Smooth muscle cell (in vitro differentiated cells): ENCODE measurements around the gene P2RY12. TPM values are rescaled to one million over a fixed set of nuclear protein-coding genes. Genes with fewer than 3 reads are reported as not detected.

Experiments used
- DNase-seq: peaks from one replicate; lab custom pipeline; 2025; ENCODE audit not compliant: unreplicated experiment; lab: John Stamatoyannopoulos, UW
- H2AFZ ChIP-seq: fragments of 200-600 bp; sonication (generic); 2 replicates; pipeline ENCODE4 v1.6.0; 2016; ENCODE audit warnings: antibody characterized with exemption, low read depth, mild to moderate bottlenecking
- H3F3A ChIP-seq: fragments of 200-600 bp; sonication (generic); 2 replicates; pipeline ENCODE4 v1.6.0; 2017; ENCODE audit warnings: antibody characterized with exemption, low read depth
- H3K27ac ChIP-seq: fragments of 200-600 bp; sonication (generic); 2 replicates; pipeline ENCODE4 v1.5.1; 2016; ENCODE audit warnings: low read depth, mild to moderate bottlenecking
- H3K27me3 ChIP-seq: fragments of 200-600 bp; sonication (generic); 2 replicates; pipeline ENCODE4 v1.6.1; 2016; ENCODE audit warnings: low read depth, mild to moderate bottlenecking
- H3K36me3 ChIP-seq: fragments of 200-600 bp; sonication (generic); 2 replicates; pipeline ENCODE4 v1.5.1; 2016; ENCODE audit warnings: low read depth
- H3K4me1 ChIP-seq: fragments of 200-600 bp; sonication (generic); 2 replicates; pipeline ENCODE4 v1.5.1; 2016; ENCODE audit warnings: low read depth
- H3K4me2 ChIP-seq: fragments of 200-600 bp; sonication (generic); 2 replicates; pipeline ENCODE4 v1.6.0; 2016; ENCODE audit warnings: mild to moderate bottlenecking
- H3K4me3 ChIP-seq: fragments of 200-600 bp; sonication (generic); 2 replicates; pipeline ENCODE4 v1.5.1; 2016; ENCODE audit warnings: mild to moderate bottlenecking
- H3K79me2 ChIP-seq: fragments of 200-600 bp; sonication (generic); 2 replicates; pipeline ENCODE4 v1.6.0; 2016; ENCODE audit warnings: low read depth, mild to moderate bottlenecking
- H3K9ac ChIP-seq: fragments of 200-600 bp; sonication (generic); 2 replicates; pipeline ENCODE4 v1.6.0; 2016; ENCODE audit warnings: low read depth
- H3K9me3 ChIP-seq: fragments of 200-600 bp; sonication (generic); replicated peaks from 2 replicates; pipeline ENCODE4 v1.5.1; 2016; ENCODE audit warnings: low read depth
- H4K20me1 ChIP-seq: fragments of 200-600 bp; sonication (generic); 2 replicates; pipeline ENCODE4 v1.6.0; 2016; ENCODE audit warnings: low read depth
- WGBS: methylation state at CpG from one replicate; pipeline ENCODE4 v1.1.7; 2016; ENCODE audit warnings: low lambda C conversion rate; 5-methylcytosine and 5-hydroxymethylcytosine counted together
- polyA plus RNA-seq: library from polyadenylated mRNA; unstranded; fragments of >200 nt; fragmentation: Nextera tagmentation; extraction: Ambion mirVana; gene quantifications from 2 replicates; pipeline ENCODE4 v1.2.1, GENCODE V29; 2016
- total RNA-seq: library from RNA; depleted of rRNA; stranded (reverse); fragments of >200 nt; gene quantifications from 2 replicates; pipeline ENCODE4 v1.2.3, GENCODE V29; 2014
- TF ChIP-seq, protein P1 (sequence below): fragments of 200-600 bp; sonication (generic); IDR thresholded peaks from 2 replicates; pipeline ENCODE4 v1.5.1; 2017; ENCODE audit warnings: borderline replicate concordance, mild to moderate bottlenecking, antibody characterized with exemption; ENCODE audit not compliant: insufficient read depth, poor library complexity, severe bottlenecking

Gene P2RY12
- total and polyA plus RNA-seq, 2 experiments from 2014 or later: not detected

DNA sequence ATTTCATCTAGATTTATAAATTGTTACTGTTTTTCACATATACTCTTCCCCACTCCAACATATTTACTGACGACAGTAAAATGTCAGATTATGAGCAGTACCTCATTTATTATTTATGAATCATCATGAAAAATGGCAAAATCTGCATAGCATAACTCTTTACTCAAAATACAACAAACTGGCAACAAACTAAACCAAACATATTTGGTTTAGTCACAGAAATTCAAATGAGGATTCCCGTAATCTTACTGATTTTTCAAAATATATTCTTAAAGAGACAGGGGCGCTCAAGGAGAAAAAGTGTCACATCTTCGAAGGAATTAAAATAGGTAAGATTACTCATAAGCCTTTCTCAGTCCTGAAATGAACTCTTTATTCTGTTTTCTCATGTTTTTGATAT lies 64.9 kb downstream of the P2RY12 start:
- Histone ChIP-seq H3K79me2 (no peaks in the 10 kb centered on the region), H2AFZ (no peak overlapping the region), H3K9me3 (no peaks in the 10 kb centered on the region), H3K4me2 (no peak overlapping the region), H3K4me1 (peaks cover 30% of the 10 kb centered on the region), H3K27me3 (no peaks in the 10 kb centered on the region), H3K27ac (peak overlapping the region; percentile 97), H3K9ac (no peak overlapping the region), H3F3A (peaks cover 8% of the 10 kb centered on the region), H3K36me3 (no peaks in the 10 kb centered on the region), H3K4me3 (no peak overlapping the region), H4K20me1 (no peaks in the 10 kb centered on the region)
- TF ChIP-seq, protein P1, sequence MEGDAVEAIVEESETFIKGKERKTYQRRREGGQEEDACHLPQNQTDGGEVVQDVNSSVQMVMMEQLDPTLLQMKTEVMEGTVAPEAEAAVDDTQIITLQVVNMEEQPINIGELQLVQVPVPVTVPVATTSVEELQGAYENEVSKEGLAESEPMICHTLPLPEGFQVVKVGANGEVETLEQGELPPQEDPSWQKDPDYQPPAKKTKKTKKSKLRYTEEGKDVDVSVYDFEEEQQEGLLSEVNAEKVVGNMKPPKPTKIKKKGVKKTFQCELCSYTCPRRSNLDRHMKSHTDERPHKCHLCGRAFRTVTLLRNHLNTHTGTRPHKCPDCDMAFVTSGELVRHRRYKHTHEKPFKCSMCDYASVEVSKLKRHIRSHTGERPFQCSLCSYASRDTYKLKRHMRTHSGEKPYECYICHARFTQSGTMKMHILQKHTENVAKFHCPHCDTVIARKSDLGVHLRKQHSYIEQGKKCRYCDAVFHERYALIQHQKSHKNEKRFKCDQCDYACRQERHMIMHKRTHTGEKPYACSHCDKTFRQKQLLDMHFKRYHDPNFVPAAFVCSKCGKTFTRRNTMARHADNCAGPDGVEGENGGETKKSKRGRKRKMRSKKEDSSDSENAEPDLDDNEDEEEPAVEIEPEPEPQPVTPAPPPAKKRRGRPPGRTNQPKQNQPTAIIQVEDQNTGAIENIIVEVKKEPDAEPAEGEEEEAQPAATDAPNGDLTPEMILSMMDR: no peak
- no peak for DNase-seq
- 90% methylated on average over 4 of the region's 4 CpGs for WGBS

DNA sequence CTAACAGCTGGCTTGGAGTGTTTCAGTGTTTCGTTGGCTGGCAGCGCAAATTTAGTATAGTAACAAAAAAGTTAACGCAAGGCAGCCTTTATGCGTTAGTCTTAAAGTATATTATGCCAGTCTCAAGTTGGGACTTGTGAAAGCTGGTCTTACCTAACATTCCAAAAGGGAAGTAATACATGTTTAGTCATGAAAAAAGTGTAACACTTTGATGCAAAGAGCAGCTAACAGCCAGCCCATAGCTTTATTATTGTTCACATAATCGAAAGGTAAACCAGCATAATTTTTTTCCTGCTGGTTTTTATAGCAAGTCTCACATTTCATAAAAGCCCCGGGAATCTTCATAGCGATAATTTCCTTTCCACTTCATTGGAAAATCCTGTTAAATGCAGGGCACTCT lies 65.6 kb downstream of the P2RY12 start:
- no peak for DNase-seq
- H3K9ac ChIP-seq: no peak overlapping the region
- H3K27ac ChIP-seq: peak overlapping the region; percentile 97
- peaks cover 30% of the 10 kb centered on the region for H3K4me1 ChIP-seq
- no peaks in the 10 kb centered on the region for H3K27me3 ChIP-seq
- no peaks in the 10 kb centered on the region for H3K9me3 ChIP-seq
- H2AFZ ChIP-seq: no peak overlapping the region
- 83% methylated on average over 7 of the region's 7 CpGs for WGBS
- no peak overlapping the region for H3K4me3 ChIP-seq
- peaks cover 9% of the 10 kb centered on the region for H3F3A ChIP-seq
- no peak overlapping the region for H3K4me2 ChIP-seq
- no peaks in the 10 kb centered on the region for H3K79me2 ChIP-seq
- no peaks in the 10 kb centered on the region for H3K36me3 ChIP-seq
- no peaks in the 10 kb centered on the region for H4K20me1 ChIP-seq
- TF ChIP-seq, protein P1: no peak

DNA sequence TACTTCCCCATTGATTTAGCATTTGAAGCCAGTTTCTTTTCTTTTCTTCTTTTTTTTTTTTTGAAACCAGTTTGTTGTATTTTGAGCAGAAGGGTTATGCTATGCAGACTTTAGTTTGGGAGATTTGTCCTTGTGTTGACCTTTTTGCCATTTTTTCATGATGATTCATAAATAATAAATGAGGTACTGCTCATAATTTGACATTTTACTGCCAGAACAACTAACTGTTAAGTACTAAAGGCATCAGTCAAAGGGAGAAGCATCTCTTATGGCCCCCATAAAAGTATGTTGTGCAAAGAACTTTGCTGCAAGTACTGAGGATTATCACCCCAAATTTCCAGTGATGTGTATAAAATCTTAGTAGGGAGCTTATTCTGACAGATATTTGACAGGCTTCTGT lies 66.2 kb downstream of the P2RY12 start:
- Histone ChIP-seq H3K36me3 (no peaks in the 10 kb centered on the region), H3K27me3 (no peaks in the 10 kb centered on the region), H3K4me1 (peaks cover 30% of the 10 kb centered on the region), H4K20me1 (no peaks in the 10 kb centered on the region), H2AFZ (no peak overlapping the region), H3K9me3 (no peaks in the 10 kb centered on the region), H3K27ac (peak overlapping the region; percentile 97), H3K4me2 (peak overlapping the region; percentile 9), H3K9ac (no peak overlapping the region), H3K4me3 (no peak overlapping the region), H3F3A (peaks cover 9% of the 10 kb centered on the region), H3K79me2 (no peaks in the 10 kb centered on the region)
- DNase-seq: no peak
- TF ChIP-seq, protein P1: no peak

DNA sequence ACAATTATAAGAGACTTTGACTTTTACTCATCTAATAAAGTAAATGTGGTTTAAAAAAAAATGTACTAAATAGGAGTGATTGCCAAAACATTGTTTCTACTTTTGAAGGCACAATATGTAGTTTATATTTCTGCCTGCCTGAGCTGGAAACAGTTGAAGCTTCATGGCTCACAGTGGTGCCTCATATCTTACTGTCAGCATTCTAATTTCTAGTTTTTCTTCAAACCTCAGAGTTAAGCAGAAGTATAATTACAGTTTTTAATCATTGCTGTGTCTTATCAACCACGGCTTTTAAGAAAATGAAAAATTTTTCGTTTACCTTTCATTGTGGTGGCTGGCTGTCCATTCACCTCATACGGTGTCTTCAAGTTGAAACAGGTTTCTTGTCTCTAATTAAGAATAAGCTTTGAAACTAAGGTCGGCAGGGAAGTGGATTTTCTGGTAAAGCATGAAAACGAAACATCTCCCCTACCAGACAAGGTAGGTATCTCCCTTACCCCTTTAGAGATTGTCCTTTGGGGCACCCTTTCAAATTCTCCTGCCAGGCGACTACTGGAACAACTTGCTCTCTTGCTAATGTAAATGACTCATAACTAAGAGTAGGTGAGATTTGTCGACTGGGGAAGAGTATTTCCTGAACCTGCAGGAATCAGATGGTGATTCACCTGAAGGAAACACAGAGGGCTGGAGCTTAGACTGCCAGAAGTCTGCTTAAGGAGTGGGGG lies 68.1 kb downstream of the P2RY12 start, which contains the start of gene GPR87:
GPR87 (minus strand) TSS at position 554 of the 725 bp plus-strand sequence. CDS start 16,720 bp downstream, outside the sequence.
- Histone ChIP-seq H3K9me3 (no peaks in the 10 kb centered on the region), H3K4me1 (peaks cover 30% of the 10 kb centered on the region), H3K4me3 (peak within 1 kb of the TSS; percentile 43), H2AFZ (no peak within 1 kb of the TSS), H3K79me2 (no peaks in the 10 kb centered on the region), H3F3A (peaks cover 9% of the 10 kb centered on the region), H3K27ac (peak within 1 kb of the TSS; percentile 97), H3K36me3 (no peaks in the 10 kb centered on the region), H4K20me1 (no peaks in the 10 kb centered on the region), H3K4me2 (peak within 1 kb of the TSS; percentile 69), H3K9ac (peak within 1 kb of the TSS; percentile 93), H3K27me3 (no peaks in the 10 kb centered on the region)
- WGBS: 58% methylated on average over 7 of the region's 7 CpGs
- DNase-seq: no peak
- TF ChIP-seq, protein P1: no peak
